Cardiac muscle cell (in vitro differentiated cells and primary cell): ENCODE results near the gene ETAA1. TPM values are rescaled to one million over a fixed set of nuclear protein-coding genes. Genes with fewer than 3 reads are reported as not detected.

ENCODE experiments used
- DNase-seq, 2 donors: peaks; one replicate each; pipeline versions ENCODE4 v3.0.0 to v3.0.0-alpha.2; 2010 to 2017; ENCODE audit warnings: low read depth in 1 of 2, low spot score in 1 of 2
- H3K27ac ChIP-seq: fragments of 200-600 bp; sonication (generic); 2 replicates; pipeline ENCODE4 v1.5.1; 2016
- H3K27me3 ChIP-seq: fragments of 200-600 bp; sonication (generic); 2 replicates; pipeline ENCODE4 v1.6.0; 2016; ENCODE audit warnings: control low read depth
- H3K36me3 ChIP-seq: fragments of 200-600 bp; sonication (generic); 2 replicates; pipeline ENCODE4 v1.5.1; 2016; ENCODE audit warnings: control low read depth
- H3K4me1 ChIP-seq: fragments of 200-600 bp; sonication (generic); 2 replicates; pipeline ENCODE4 v1.8.1; 2017; ENCODE audit warnings: low read depth, mild to moderate bottlenecking, mixed run types
- H3K4me3 ChIP-seq: fragments of 200-600 bp; sonication (generic); 2 replicates; pipeline ENCODE4 v1.5.1; 2016; ENCODE audit warnings: mild to moderate bottlenecking
- H3K9me3 ChIP-seq: fragments of 200-600 bp; sonication (generic); 2 replicates; pipeline ENCODE4 v1.5.1; 2017; ENCODE audit warnings: low read depth, mild to moderate bottlenecking, control low read depth
- polyA plus RNA-seq: library from polyadenylated mRNA; unstranded; fragments of >200 nt; fragmentation: Nextera tagmentation; extraction: Ambion mirVana; gene quantifications from 2 replicates; pipeline ENCODE4 v1.2.1, GENCODE V29; 2016
- total RNA-seq: library from RNA; depleted of rRNA; stranded (reverse); fragments of >200 nt; gene quantifications from 2 replicates; pipeline ENCODE4 v1.2.3, GENCODE V29; 2016
- TF ChIP-seq, protein P1 (sequence below): IDR thresholded peaks from 2 replicates; pipeline ENCODE4 v1.5.1; 2012; ENCODE audit warnings: low read depth, mild to moderate bottlenecking, low read length

ETAA1 gene
- total and polyA plus RNA-seq, 2 experiments from 2014 or later, result 8.9 to 26.5 TPM

DNA sequence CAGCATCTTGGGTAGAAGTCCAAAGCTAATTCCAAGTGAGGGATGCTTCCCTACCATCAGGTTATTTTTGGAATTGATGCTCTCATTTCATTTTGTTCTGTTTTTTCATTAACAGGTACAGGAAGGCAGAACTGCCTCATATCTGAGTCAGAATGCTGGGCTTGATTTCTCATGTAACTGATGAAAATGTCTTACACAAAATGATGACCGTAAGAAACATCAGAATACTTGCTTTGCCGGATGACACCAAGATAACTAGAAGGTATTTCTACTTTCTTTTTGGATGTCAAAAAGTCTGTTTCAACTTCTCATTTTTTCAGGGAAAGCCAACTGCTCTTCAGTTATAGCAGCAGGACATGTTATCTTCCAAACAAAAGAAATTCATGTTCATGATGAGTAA lies 62.6 kb downstream of the ETAA1 start:
- Histone ChIP-seq H3K27me3 (no peaks in the 10 kb centered on the region), H3K27ac (no peak overlapping the region), H3K4me1 (no peaks in the 10 kb centered on the region), H3K36me3 (no peaks in the 10 kb centered on the region), H3K9me3 (no peaks in the 10 kb centered on the region), H3K4me3 (no peak overlapping the region)
- TF ChIP-seq, protein P1, sequence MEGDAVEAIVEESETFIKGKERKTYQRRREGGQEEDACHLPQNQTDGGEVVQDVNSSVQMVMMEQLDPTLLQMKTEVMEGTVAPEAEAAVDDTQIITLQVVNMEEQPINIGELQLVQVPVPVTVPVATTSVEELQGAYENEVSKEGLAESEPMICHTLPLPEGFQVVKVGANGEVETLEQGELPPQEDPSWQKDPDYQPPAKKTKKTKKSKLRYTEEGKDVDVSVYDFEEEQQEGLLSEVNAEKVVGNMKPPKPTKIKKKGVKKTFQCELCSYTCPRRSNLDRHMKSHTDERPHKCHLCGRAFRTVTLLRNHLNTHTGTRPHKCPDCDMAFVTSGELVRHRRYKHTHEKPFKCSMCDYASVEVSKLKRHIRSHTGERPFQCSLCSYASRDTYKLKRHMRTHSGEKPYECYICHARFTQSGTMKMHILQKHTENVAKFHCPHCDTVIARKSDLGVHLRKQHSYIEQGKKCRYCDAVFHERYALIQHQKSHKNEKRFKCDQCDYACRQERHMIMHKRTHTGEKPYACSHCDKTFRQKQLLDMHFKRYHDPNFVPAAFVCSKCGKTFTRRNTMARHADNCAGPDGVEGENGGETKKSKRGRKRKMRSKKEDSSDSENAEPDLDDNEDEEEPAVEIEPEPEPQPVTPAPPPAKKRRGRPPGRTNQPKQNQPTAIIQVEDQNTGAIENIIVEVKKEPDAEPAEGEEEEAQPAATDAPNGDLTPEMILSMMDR, result no peak
- no peak for DNase-seq
